UCSD-AML1 (cell line): ENCODE results near the gene DCP1B.
A peak's percentile ranks its signal among the peaks of the same experiment; 100 is the strongest.

Experiments
- DNase-seq: peaks from one replicate; lab custom pipeline; 2025; ENCODE audit not compliant: unreplicated experiment; lab: John Stamatoyannopoulos, UW

The DCP1B gene

GRCh38 chr12:1935700-1936378 lies 68.4 kb downstream of the DCP1B start:
- DNase-seq = no peak

GRCh38 chr12:1935242-1935641 lies 69.0 kb downstream of the DCP1B start:
- no peak for DNase-seq

- DNase-seq = no peak
Measured at GRCh38 chr12:1934831-1935230, 69.4 kb downstream of the DCP1B start.

GRCh38 chr12:1934068-1934467 lies 70.2 kb downstream of the DCP1B start:
- DNase-seq = no peak

- DNase-seq = no peak
Measured at GRCh38 chr12:1933342-1934051, 70.8 kb downstream of the DCP1B start.

GRCh38 chr12:1932264-1932777 lies 71.9 kb downstream of the DCP1B start:
- DNase-seq = no peak

- no peak for DNase-seq
Measured at GRCh38 chr12:1931642-1932041, 72.6 kb downstream of the DCP1B start.

GRCh38 chr12:1930803-1931597 lies 73.3 kb downstream of the DCP1B start:
- DNase-seq = no peak

GRCh38 chr12:1929985-1930802 lies 74.1 kb downstream of the DCP1B start:
- peak; percentile 68 for DNase-seq

GRCh38 chr12:1929241-1929984 lies 74.8 kb downstream of the DCP1B start:
- no peak for DNase-seq

- no peak for DNase-seq
Measured at GRCh38 chr12:1928439-1929121, 75.7 kb downstream of the DCP1B start.

GRCh38 chr12:1927751-1928351 lies 76.4 kb downstream of the DCP1B start:
- no peak for DNase-seq

GRCh38 chr12:1927051-1927680 lies 77.1 kb downstream of the DCP1B start:
- no peak for DNase-seq

GRCh38 chr12:1926251-1926657 lies 78.0 kb downstream of the DCP1B start:
- DNase-seq = no peak

GRCh38 chr12:1925684-1926006 lies 78.6 kb downstream of the DCP1B start:
- no peak for DNase-seq

GRCh38 chr12:1924996-1925683 lies 79.1 kb downstream of the DCP1B start:
- DNase-seq = no peak

GRCh38 chr12:1922985-1923384 lies 81.3 kb downstream of the DCP1B start:
- no peak for DNase-seq

- DNase-seq = peak; percentile 84
Measured at GRCh38 chr12:1922075-1922709, 82.1 kb downstream of the DCP1B start.
